Epithelial cell of proximal tubule (primary cell): ENCODE data around the gene SPINT1. TPM values are rescaled to one million over a fixed set of nuclear protein-coding genes. Genes with fewer than 3 reads are reported as not detected.

Experiments used
- DNase-seq: peaks from one replicate; pipeline ENCODE4 v3.0.0-alpha.2; 2011; ENCODE audit warnings: low read depth
- H3K4me3 ChIP-seq: 2 replicates; pipeline ENCODE4 v1.5.1; 2011; ENCODE audit warnings: low read depth, mild to moderate bottlenecking, low read length
- CTCF ChIP-seq: conservative IDR thresholded peaks from 2 replicates; pipeline ENCODE4 v1.5.1; 2012; ENCODE audit warnings: low read depth, mild to moderate bottlenecking, low read length
- total RNA-seq: library from RNA; depleted of rRNA; stranded (reverse); fragments of >200 nt; gene quantifications from 2 replicates; pipeline ENCODE4 v1.2.3, GENCODE V29; 2015

The SPINT1 gene
- total RNA-seq, 1 donor from 2014 or later: 319 TPM

- peak; percentile 14 for TF ChIP-seq CTCF
- DNase-seq: peak; percentile 79
These were observed 36.6 kb upstream of the SPINT1 start, which contains the start of the genes DNAJC17 and ZFYVE19 for GRCh38 chr15:40807028-40807887. Gene DNAJC17 (minus strand): TSS chr15:40807473. CDS start chr15:40807446, 27 bp downstream. Gene ZFYVE19 (plus strand): TSS chr15:40807089. CDS start chr15:40807590, 501 bp downstream.

GRCh38 chr15:40807888-40808461 lies 35.9 kb upstream of the SPINT1 start:
- no peak for DNase-seq
- no peak for TF ChIP-seq CTCF
- peak overlapping the region; percentile 94 for H3K4me3 ChIP-seq

More at GRCh38 chr15:40807028-40807887, 36.6 kb upstream of the SPINT1 start, which contains the start of the genes DNAJC17 and ZFYVE19:
- peak within 1 kb of the TSS; percentile 94 for H3K4me3 ChIP-seq

- TF ChIP-seq CTCF: no peak
- no peak for DNase-seq
- H3K4me3 ChIP-seq: peak overlapping the region; percentile 94
These were observed 34.9 kb upstream of the SPINT1 start for GRCh38 chr15:40808861-40809450.

GRCh38 chr15:40812721-40813425 lies 31.0 kb upstream of the SPINT1 start:
- TF ChIP-seq CTCF: no peak
- no peak overlapping the region for H3K4me3 ChIP-seq
- DNase-seq: no peak

- no peak for TF ChIP-seq CTCF
- H3K4me3 ChIP-seq: no peak overlapping the region
- no peak for DNase-seq
These were observed 28.7 kb upstream of the SPINT1 start for GRCh38 chr15:40815042-40815698.

GRCh38 chr15:40819048-40819447 lies 24.8 kb upstream of the SPINT1 start:
- TF ChIP-seq CTCF: no peak
- no peak for DNase-seq
- H3K4me3 ChIP-seq: no peak overlapping the region
